Stimulated activated CD4-positive, alpha-beta T cell treated with anti-CD3 and anti-CD28 coated beads, Interleukin-1b, Interleukin-23, amount 100 ng/mL, for 4 hours (primary cell): ENCODE measurements around the gene PCDHA4.

Experiments used
- DNase-seq, 2 donors: peaks; one replicate each; pipeline ENCODE4 v3.0.0-alpha.2; 2020; ENCODE audit warnings: low read depth in 2 of 2

The PCDHA4 gene

DNA sequence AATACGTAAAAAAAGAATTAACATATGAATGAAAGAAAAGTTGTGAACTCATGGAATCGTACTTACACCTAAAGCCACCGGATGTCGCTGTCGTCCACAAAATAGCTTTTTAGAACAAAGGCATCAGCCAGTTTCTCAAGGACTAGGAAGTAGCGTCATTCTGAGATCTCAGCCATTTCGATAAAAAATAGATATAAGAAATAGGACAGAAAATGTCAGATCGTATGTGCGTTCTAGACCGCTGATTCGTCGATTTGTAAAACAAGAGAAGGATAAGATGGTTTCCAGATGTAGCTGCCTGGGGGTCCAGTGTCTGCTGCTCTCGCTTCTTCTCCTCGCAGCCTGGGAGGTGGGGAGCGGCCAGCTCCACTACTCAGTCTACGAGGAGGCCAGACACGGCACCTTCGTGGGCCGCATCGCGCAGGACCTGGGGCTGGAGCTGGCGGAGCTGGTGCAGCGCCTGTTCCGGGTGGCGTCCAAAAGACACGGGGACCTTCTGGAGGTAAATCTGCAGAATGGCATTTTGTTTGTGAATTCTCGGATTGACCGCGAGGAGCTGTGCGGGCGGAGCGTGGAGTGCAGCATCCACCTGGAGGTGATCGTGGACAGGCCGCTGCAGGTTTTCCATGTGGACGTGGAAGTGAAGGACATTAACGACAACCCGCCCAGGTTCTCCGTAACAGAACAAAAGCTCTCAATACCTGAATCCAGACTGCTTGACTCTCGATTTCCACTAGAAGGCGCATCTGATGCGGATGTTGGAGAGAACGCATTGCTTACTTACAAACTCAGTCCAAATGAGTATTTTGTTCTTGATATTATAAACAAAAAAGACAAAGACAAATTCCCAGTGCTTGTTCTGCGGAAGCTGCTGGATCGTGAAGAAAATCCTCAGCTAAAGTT, 49.2 kb downstream of the PCDHA4 start, which contains the start of gene PCDHA10:
Gene PCDHA10 (plus strand): TSS at position 126 of the 903 bp plus-strand sequence. CDS start 152 bp downstream, at position 278.
- no peak for DNase-seq

DNA sequence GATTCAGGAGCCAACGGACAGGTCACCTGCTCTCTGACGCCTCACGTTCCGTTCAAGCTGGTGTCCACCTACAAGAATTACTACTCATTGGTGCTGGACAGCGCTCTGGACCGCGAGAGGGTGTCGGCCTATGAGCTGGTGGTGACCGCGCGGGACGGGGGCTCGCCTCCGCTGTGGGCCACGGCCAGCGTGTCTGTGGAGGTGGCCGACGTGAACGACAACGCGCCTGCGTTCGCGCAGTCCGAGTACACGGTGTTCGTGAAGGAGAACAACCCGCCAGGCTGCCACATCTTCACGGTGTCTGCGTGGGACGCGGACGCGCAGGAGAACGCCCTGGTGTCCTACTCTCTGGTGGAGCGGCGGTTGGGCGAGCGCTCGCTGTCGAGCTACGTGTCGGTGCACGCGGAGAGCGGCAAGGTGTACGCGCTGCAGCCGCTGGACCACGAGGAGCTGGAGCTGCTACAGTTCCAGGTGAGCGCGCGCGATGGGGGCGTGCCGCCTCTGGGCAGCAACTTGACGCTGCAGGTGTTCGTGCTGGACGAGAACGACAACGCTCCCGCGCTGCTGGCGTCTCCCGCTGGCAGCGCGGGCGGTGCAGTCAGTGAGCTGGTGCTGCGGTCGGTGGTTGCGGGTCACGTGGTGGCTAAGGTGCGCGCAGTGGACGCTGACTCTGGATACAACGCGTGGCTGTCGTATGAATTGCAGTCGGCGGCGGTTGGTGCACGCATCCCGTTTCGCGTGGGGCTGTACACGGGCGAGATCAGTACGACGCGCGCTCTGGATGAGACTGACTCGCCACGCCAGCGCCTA, 50.5 kb downstream of the PCDHA4 start:
- no peak for DNase-seq

- no peak for DNase-seq
Observed at GRCh38 chr5:140857987-140858240, 51.0 kb downstream of the PCDHA4 start.

GRCh38 chr5:140862441-140863295, 55.8 kb downstream of the PCDHA4 start:
- DNase-seq = no peak
